Measurements from ENCODE around the gene BAIAP2.
"Not testable (repeated sequence)": the region's sequence is repeated elsewhere in the genome, so short reads cannot be mapped to it uniquely, and the experiment has no call there.

BAIAP2 gene

GRCh38 chr17:81143717-81144422 lies 108.9 kb downstream of the BAIAP2 start:
- H3K27ac ChIP-seq, result no peak overlapping the region
- no peak for TF ChIP-seq ZFX (IDR thresholded peaks at IDR 0.05)
- TF ChIP-seq CTCF (conservative IDR thresholded peaks at IDR 0.05), result no peak

GRCh38 chr17:81144423-81144781 lies 109.5 kb downstream of the BAIAP2 start:
- TF ChIP-seq CTCF (conservative IDR thresholded peaks at IDR 0.05) (no peak), ZFX (IDR thresholded peaks at IDR 0.05) (no peak)
- no peak overlapping the region for H3K27ac ChIP-seq

GRCh38 chr17:81146208-81146607 lies 111.3 kb downstream of the BAIAP2 start:
- not testable (repeated sequence) for H3K27ac ChIP-seq

GRCh38 chr17:81147701-81148100 lies 112.8 kb downstream of the BAIAP2 start:
- TF ChIP-seq CTCF (conservative IDR thresholded peaks at IDR 0.05) (no peak), ZFX (IDR thresholded peaks at IDR 0.05) (no peak)
- no peak overlapping the region for H3K27ac ChIP-seq

GRCh38 chr17:81148571-81148970 lies 113.6 kb downstream of the BAIAP2 start:
- H3K27ac ChIP-seq, result no peak overlapping the region
- TF ChIP-seq ZFX (IDR thresholded peaks at IDR 0.05), result no peak
- no peak for TF ChIP-seq CTCF (conservative IDR thresholded peaks at IDR 0.05)

- H3K27ac ChIP-seq, result no peak overlapping the region
- no peak for TF ChIP-seq CTCF (conservative IDR thresholded peaks at IDR 0.05)
- TF ChIP-seq ZFX (IDR thresholded peaks at IDR 0.05), result no peak
Observed at GRCh38 chr17:81148986-81149533, 114.1 kb downstream of the BAIAP2 start.

GRCh38 chr17:81150377-81151077 lies 115.6 kb downstream of the BAIAP2 start:
- TF ChIP-seq CTCF (conservative IDR thresholded peaks at IDR 0.05), result no peak
- TF ChIP-seq ZFX (IDR thresholded peaks at IDR 0.05), result no peak
- no peak overlapping the region for H3K27ac ChIP-seq

Data from C4-2B (cell line).